HG02678 (cell line): ENCODE results near the gene ERN2.
"Not testable (repeated sequence)": the region's sequence is repeated elsewhere in the genome, so short reads cannot be mapped to it uniquely, and the experiment has no call there.

Experiments used
- ATAC-seq: cut with Tn5 transposase; IDR thresholded peaks from one replicate; pipeline ENCODE4 v1.9.1; 2021; ENCODE audit warnings: mild to moderate bottlenecking, moderate library complexity; ENCODE audit not compliant: unreplicated experiment

Gene ERN2

GRCh38 chr16:23712976-23713375, at the start of gene ERN2:
TSS of gene ERN2 (minus strand) at chr16:23713222. CDS start at chr16:23713187, 35 bp downstream.
- no peak for ATAC-seq

DNA sequence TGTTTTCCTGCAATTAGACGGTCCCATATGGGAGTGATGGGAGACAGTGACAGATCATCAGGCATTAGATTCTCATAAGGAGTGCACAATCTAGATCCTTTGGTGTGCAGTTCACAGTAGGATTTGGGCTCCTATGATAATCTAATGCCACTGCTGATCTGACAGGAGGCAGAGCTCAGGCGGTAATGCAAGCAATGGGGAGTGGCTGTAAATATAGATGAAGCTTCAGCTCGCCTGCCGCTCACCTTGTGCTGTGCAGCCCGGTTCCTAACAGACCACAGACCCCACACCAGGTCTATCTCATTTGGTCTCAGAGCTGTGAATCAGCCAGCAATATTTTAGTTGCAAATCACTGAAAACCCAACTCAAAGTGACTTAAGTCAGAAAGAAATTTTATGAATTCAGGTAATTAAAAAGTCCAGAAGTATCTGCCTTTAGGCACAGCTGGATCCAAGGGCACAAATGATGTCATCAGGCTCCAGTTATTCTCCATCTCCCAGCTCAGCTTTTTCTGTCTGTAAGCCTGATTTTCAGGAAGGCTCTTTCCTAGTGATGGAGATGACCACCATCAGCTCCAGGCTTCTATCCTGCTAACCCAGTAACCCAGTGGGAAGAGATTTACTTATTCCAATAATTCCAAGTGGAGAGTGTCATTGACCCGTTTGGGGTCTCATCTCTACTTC, 45.1 kb upstream of the ERN2 start:
- ATAC-seq: no peak

- no peak for ATAC-seq
Measured at GRCh38 chr16:23757116-23757515, 44.1 kb upstream of the ERN2 start.

- no peak for ATAC-seq
Measured at GRCh38 chr16:23755484-23755809, 42.4 kb upstream of the ERN2 start.

DNA sequence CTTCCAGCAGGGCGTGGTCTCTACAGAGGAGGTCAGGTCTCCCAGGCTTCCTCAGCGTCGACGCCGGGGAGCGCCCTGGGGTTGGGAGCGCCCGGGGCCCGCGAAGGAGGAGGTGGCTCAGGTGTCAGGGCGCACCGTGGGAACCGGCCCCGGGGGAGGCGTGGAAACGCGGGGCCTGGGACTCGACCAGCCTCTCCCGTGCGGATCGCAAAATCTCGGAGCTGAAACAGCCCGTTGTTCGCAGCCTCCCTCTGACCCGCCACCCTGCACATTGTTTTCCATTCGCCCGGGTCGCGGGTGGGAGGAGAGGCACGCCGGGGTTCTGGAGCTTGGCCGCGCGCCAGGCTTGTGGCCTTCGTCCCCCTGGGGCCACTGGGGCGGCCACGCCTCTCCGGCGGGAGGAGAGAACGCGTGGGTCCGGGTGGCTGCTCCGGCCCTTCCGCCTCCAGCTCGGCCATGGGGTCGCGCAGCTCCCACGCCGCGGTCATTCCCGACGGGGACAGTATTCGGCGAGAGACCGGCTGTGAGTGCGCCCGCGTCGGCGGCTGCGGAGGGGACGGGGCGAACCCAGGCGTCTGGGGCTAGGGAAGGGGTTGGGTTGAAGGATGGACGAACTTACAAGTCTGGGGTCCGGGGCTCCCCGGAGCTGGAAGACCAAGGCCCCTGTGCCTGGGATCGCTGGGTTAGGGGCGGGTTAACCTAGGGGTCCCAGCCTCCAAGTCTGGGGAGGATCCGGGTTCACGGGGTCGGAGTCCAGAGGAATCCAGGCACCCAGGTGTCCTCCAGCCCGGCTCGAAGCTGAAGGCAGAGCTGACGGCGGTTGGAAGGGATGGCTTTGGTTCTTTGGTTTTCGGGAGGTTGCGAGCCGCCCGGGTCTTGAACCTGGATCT, 41.8 kb upstream of the ERN2 start, which contains the start of gene CHP2:
CHP2 (plus strand) TSS at position 433 of the 890 bp plus-strand sequence; CDS start at position 457, 24 bp downstream.
- no peak for ATAC-seq

DNA sequence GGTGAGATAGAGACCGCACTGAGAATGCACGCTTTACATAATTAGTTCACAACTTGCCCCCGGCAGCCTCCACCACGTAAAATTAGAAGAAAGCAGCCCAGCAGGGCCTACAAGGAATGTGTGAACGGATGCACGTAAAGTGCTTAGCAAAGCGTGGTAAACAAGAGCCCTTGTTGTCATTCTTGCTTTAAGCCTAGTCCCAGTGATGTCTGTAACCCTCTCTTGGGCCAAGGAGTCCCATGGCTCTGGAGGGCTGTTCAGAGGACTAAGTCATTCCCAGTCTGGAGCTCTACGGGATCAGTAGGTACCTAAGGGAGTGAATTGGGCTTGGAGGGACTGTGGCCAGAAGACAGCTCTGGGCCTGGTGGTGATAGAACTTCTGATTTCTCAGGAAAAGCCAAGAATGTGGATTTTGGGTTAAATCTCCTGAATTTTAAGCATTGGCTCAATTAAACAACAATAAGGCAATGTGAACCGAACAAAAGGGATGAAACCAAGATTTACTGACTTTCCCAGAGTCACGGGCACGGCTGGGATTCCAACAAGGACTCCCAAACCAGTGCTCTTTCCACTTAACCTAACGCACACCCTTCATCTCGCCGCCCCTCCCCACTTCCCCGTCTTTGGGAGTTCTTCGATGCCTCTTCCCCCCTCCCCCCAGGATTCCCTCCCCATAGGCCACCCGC, 41.0 kb upstream of the ERN2 start:
- no peak for ATAC-seq

GRCh38 chr16:23751053-23751452, 38.0 kb upstream of the ERN2 start:
- ATAC-seq: not testable (repeated sequence)

DNA sequence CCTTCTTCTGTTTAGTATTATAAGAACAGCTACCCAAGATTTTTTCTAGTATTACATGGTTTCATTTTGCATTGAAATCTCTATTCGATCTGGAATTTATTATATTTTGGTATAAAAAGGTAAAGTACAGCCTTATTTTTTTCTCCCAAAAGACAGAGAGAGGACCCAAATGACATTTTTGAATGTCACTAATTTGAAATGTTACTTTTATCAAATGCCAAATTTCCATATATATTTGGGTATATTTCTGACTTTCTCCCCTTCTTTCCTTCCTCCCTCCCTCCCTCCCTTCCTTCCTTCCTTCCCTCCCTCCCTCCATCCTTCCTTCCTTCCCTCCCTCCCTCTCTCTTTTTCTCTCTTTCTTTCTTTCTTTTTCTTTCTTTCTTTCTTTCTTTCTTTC, 35.6 kb upstream of the ERN2 start:
- ATAC-seq: no peak

DNA sequence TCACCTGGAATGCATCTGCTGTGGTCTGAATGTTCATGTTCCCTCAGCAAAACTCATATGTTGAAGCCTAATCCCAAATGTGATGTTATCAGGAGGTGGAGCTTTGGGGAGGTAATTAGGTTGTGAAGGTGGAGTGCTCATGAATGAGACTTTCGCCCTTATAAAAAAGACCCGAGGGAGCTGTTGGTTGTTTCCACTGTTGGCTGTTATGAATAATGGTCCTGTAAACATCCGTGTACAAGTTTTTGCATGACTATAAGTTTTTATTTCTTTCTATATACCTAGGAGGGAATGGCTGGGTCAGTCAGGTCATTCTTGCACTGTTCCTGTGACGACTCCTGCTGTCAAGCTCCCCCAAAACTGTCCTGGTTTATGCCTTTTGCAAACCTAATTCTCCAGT, 32.2 kb upstream of the ERN2 start:
- no peak for ATAC-seq

DNA sequence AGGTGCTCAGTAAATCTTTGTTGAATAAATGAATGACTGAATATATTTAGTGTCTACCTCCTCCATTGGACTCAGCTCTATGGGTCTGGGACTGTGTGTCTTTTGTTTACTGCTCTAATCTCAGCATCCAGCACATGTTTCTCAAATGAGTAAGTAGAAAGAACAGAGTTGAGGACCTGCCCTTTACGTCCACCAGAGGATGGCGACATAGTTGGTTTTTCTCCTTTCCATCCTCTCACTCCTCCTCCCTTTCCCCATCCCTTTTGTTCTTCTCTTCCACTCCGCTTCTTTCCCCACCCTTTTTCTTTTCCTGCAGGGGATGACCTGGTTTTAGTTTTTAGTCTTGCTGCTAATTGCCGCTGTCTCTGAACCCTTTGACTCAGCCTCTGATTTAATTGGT, 29.7 kb upstream of the ERN2 start:
- ATAC-seq: no peak

DNA sequence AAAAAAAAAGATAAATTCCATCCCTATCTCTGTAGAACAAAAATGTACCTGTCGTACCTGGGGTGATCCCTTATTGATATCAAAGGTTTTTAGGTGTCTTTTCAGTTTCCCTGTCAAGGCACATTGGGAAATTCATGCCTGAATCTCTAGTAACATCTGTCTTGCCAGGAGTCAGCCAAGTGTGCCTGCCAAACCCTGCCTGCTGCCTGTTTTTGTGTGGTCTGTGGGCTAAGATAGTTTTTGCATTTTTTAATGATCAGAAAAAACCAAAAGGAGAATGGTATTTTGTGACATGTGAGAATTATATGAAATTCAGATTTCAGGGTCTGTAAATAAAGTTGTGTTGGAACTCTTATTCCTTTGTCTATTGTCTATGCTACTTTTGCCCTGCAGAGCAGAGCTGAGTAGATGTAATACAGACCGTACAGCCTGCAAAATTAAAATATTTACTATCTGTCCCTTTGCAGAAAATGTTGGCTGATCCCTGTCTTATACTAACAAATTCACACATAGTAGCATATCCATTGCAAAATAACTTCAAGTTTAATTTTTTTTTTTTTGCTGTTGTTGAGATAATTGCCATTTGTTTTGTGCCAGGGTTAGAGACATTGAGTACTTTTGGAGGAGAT, 28.8 kb upstream of the ERN2 start:
- no peak for ATAC-seq

DNA sequence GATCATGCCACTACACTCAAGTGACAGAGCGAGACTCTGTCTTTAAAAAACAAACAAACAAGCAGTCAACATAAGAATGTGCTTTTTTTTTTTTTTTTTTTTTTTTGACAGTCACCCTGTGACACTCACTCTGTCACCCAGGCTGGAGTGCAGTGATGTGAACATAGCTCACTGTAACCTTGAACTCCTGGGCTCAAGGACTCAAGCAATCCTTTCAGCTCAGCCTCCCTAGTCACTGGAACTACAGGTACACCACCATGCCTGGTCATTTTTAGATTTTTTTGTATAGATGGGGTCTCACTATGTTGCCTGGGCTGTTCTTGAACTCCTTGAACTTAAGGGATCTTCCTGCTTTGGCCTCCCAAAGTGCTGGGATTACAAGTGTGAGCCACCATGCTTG, 26.5 kb upstream of the ERN2 start:
- no peak for ATAC-seq

- ATAC-seq: not testable (repeated sequence)
Measured at GRCh38 chr16:23737423-23738028, 24.5 kb upstream of the ERN2 start.

DNA sequence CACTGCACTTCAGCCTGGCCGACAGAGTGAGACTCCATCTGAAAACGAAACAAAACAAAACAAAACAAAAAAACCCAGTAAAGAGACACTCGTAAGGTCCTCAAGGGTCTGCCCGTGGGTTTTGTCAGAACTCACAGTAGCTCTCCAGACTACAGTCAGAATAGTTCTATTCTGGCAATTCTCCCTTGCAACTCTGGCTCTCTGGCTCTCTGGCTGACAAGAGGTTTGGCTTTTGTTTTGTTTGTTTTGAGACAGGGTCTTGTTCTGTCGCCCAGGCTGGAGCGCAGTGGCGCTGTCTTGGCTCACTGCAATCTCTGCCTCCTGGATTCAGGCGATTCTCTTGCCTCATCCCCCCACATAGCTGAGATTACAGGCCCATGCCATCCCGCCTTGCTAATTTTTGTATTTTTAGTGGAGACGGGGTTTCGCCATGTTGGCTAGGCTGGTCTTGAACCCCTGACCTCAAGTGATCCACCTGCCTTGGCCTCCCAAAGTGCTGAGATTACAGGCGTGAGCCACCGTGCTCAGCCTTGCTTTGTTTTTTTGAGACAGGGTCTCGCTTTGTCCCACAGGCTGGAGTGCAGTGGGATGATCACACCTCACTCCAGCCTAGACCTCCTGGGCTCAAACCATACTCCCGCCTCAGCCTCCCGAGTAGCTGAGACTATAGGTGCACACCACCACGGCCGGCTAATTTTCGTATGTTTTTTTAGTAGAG, 21.3 kb upstream of the ERN2 start:
- ATAC-seq: no peak

- ATAC-seq: no peak
Measured at GRCh38 chr16:23729503-23730424, 16.7 kb upstream of the ERN2 start.

DNA sequence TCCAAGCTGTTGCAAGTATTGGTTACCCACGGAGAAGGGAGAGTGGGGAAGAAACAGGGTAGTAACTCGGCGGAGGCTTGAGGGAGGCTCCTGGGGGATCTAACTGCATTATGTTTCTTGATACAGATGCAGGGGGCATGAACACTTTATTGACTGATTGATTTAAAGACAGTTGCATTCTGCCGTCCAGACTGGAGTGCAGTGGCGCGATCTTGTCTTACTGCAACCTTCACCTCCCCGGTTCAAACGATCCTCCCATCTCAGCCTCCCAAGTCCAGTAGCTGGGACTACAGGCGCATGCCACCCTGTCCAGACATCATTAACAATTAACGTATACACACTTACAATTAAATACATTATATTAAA, 15.1 kb upstream of the ERN2 start:
- ATAC-seq: no peak

GRCh38 chr16:23726710-23727109, 13.7 kb upstream of the ERN2 start:
- no peak for ATAC-seq

GRCh38 chr16:23724785-23725131, 11.7 kb upstream of the ERN2 start:
- ATAC-seq: no peak

DNA sequence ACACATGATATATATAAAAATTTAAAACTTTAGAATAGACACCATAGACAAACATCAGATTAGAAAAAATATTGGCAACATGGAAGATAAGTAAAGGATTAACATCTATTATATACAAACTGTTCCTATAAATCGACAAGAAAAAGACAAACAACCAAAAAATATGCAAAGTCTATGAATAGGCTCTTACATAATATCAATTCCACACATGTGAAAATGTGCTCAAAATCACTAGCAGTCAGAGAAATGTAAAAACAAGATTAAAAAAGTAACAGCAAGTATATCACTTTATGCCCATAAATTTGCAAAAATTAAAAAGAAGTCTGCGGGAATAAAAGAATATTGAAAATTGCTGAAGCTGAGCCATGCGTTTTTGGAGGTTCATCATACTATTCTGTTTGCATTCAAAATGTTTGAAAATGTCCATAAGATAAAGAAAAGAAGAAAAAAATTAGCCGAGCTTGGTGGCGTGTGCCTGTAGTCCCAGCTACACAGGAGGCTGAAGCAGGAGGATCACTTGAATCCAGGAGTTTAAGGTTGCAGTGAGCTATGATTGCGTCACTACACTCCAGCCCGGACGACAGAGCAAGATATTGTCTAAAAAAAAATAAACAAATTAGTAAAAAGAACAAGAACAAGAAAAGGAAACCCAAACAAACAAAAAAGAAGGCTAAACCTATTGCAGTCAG, 11.2 kb upstream of the ERN2 start:
- ATAC-seq: no peak
